Measurements from ENCODE around the gene PLSCR3.

GRCh38 chr17:7398612-7399011 is 4.3 kb upstream of the PLSCR3 start:
- TF ChIP-seq CTCF (conservative IDR thresholded peaks at IDR 0.05) (no peak), ZFX (IDR thresholded peaks at IDR 0.05) (no peak)
